Neural progenitor cell (in vitro differentiated cells): ENCODE results near the gene C16orf46. TPM values are rescaled to one million over a fixed set of nuclear protein-coding genes. Genes with fewer than 3 reads are reported as not detected.

Source experiments
- DNase-seq: peaks from one replicate; pipeline ENCODE4 v3.0.0-alpha.2; 2016; ENCODE audit warnings: low spot score
- H2AFZ ChIP-seq: fragments of 200-600 bp; sonication (generic); replicated peaks from 2 replicates; pipeline ENCODE4 v1.6.1; 2016; ENCODE audit warnings: antibody characterized with exemption
- H3F3A ChIP-seq: fragments of 200-600 bp; sonication (generic); 2 replicates; pipeline ENCODE4 v1.6.1; 2016; ENCODE audit warnings: antibody characterized with exemption, low read depth
- H3K27ac ChIP-seq: fragments of 200-600 bp; sonication (generic); 2 replicates; pipeline ENCODE4 v1.5.1; 2016; ENCODE audit warnings: mild to moderate bottlenecking
- H3K27me3 ChIP-seq: fragments of 200-600 bp; sonication (generic); 2 replicates; pipeline ENCODE4 v1.6.1; 2016; ENCODE audit warnings: mild to moderate bottlenecking, moderate library complexity
- H3K36me3 ChIP-seq: fragments of 200-600 bp; sonication (generic); 2 replicates; pipeline ENCODE4 v1.5.1; 2016
- H3K4me1 ChIP-seq: fragments of 200-600 bp; sonication (generic); 2 replicates; pipeline ENCODE4 v1.6.1; 2016; ENCODE audit warnings: mixed run types
- H3K4me2 ChIP-seq: fragments of 200-600 bp; sonication (generic); 2 replicates; pipeline ENCODE4 v1.6.1; 2016
- H3K4me3 ChIP-seq: fragments of 200-600 bp; sonication (generic); 2 replicates; pipeline ENCODE4 v1.5.1; 2016
- H3K79me2 ChIP-seq: fragments of 200-600 bp; sonication (generic); 2 replicates; pipeline ENCODE4 v1.6.1; 2016; ENCODE audit warnings: low read depth
- H3K9ac ChIP-seq: fragments of 200-600 bp; sonication (generic); 2 replicates; pipeline ENCODE4 v1.6.1; 2016
- H3K9me3 ChIP-seq: fragments of 200-600 bp; sonication (generic); 2 replicates; pipeline ENCODE4 v1.5.1; 2016; ENCODE audit warnings: low read depth
- H4K20me1 ChIP-seq: fragments of 200-600 bp; sonication (generic); 2 replicates; pipeline ENCODE4 v1.6.1; 2016; ENCODE audit warnings: low read depth
- H3K27ac Mint-ChIP-seq: 3 replicates; pipeline ENCODE4 v1.8.0; 2021; ENCODE audit warnings: mixed read lengths
- H3K27me3 Mint-ChIP-seq: 2 replicates; pipeline ENCODE4 v1.8.0; 2022; ENCODE audit warnings: low read depth, mild to moderate bottlenecking, inconsistent platforms, moderate library complexity, mixed read lengths; ENCODE audit not compliant: insufficient read depth
- H3K36me3 Mint-ChIP-seq: 3 replicates; pipeline ENCODE4 v1.8.0; 2021; ENCODE audit warnings: mixed read lengths
- H3K4me1 Mint-ChIP-seq: 3 replicates; pipeline ENCODE4 v1.8.0; 2021; ENCODE audit warnings: mixed read lengths
- H3K4me3 Mint-ChIP-seq: 3 replicates; pipeline ENCODE4 v1.8.0; 2021; ENCODE audit warnings: mild to moderate bottlenecking, moderate library complexity, mixed read lengths
- H3K9me3 Mint-ChIP-seq: 3 replicates; pipeline ENCODE4 v1.8.0; 2020; ENCODE audit warnings: mixed read lengths
- CTCF ChIP-seq: fragments of 200-600 bp; sonication (generic); IDR thresholded peaks from 2 replicates; pipeline ENCODE4 v1.5.1; 2017; ENCODE audit warnings: antibody characterized with exemption, mild to moderate bottlenecking
- EZH2 ChIP-seq: fragments of 200-600 bp; sonication (generic); IDR thresholded peaks from 2 replicates; pipeline ENCODE4 v1.6.1; 2017; ENCODE audit warnings: antibody characterized with exemption, mild to moderate bottlenecking, moderate library complexity
- EZH2phosphoT487 ChIP-seq: fragments of 200-600 bp; sonication (generic); IDR thresholded peaks from 2 replicates; pipeline ENCODE4 v1.6.1; 2017; ENCODE audit warnings: antibody characterized with exemption
- total RNA-seq: library from RNA; depleted of rRNA; stranded (reverse); fragments of >200 nt; gene quantifications from 2 replicates; pipeline ENCODE4 v1.2.3, GENCODE V29; 2015; ENCODE audit warnings: low replicate concordance

The C16orf46 gene
- total RNA-seq, 1 donor from 2014 or later, result 1.7 TPM

GRCh38 chr16:81071805-81072204, 5.2 kb downstream of the C16orf46 start:
- Histone ChIP-seq H2AFZ (no peak overlapping the region), H3F3A (peaks cover 14% of the 10 kb centered on the region), H3K36me3 (no peaks in the 10 kb centered on the region), H3K4me3 (no peak overlapping the region), H3K4me1 (peaks cover 14% of the 10 kb centered on the region), H3K27me3 (no peaks in the 10 kb centered on the region), H3K27ac (no peak overlapping the region), H4K20me1 (no peaks in the 10 kb centered on the region), H3K9ac (no peak overlapping the region), H3K4me2 (no peak overlapping the region), H3K79me2 (no peaks in the 10 kb centered on the region), H3K9me3 (no peaks in the 10 kb centered on the region)
- Mint-ChIP-seq H3K9me3 (no peaks in the 10 kb centered on the region), H3K27ac (peak overlapping the region; percentile 72), H3K36me3 (peaks cover 8% of the 10 kb centered on the region), H3K4me3 (no peak overlapping the region), H3K4me1 (peaks cover 8% of the 10 kb centered on the region), H3K27me3 (no peaks in the 10 kb centered on the region)
- TF ChIP-seq CTCF (no peak), EZH2 (no peak), EZH2phosphoT487 (no peak)
- no peak for DNase-seq

GRCh38 chr16:81070979-81071378, 6.1 kb downstream of the C16orf46 start:
- Mint-ChIP-seq H3K36me3 (peaks cover 11% of the 10 kb centered on the region), H3K4me1 (peaks cover 16% of the 10 kb centered on the region), H3K27me3 (no peaks in the 10 kb centered on the region), H3K4me3 (no peak overlapping the region), H3K27ac (no peak overlapping the region), H3K9me3 (no peaks in the 10 kb centered on the region)
- Histone ChIP-seq H3K36me3 (no peaks in the 10 kb centered on the region), H3K27me3 (no peaks in the 10 kb centered on the region), H3K4me3 (no peak overlapping the region), H3K4me2 (no peak overlapping the region), H3F3A (peaks cover 6% of the 10 kb centered on the region), H2AFZ (no peak overlapping the region), H3K79me2 (no peaks in the 10 kb centered on the region), H4K20me1 (no peaks in the 10 kb centered on the region), H3K9ac (no peak overlapping the region), H3K27ac (no peak overlapping the region), H3K9me3 (no peaks in the 10 kb centered on the region), H3K4me1 (peaks cover 14% of the 10 kb centered on the region)
- DNase-seq, result no peak
- TF ChIP-seq CTCF (no peak), EZH2 (no peak), EZH2phosphoT487 (no peak)

GRCh38 chr16:81069063-81069462, 8.0 kb downstream of the C16orf46 start:
- no peak overlapping the region for H3K4me3 ChIP-seq
- H3F3A ChIP-seq, result peaks cover 4% of the 10 kb centered on the region
- no peak overlapping the region for H2AFZ ChIP-seq
- no peaks in the 10 kb centered on the region for H3K27me3 Mint-ChIP-seq
- no peak for DNase-seq
- H3K79me2 ChIP-seq, result no peaks in the 10 kb centered on the region
- H3K9me3 ChIP-seq, result no peaks in the 10 kb centered on the region
- no peaks in the 10 kb centered on the region for H3K36me3 ChIP-seq
- no peak overlapping the region for H3K27ac Mint-ChIP-seq
- H3K4me1 ChIP-seq, result peaks cover 13% of the 10 kb centered on the region
- no peak overlapping the region for H3K4me3 Mint-ChIP-seq
- no peak overlapping the region for H3K9ac ChIP-seq
- H3K36me3 Mint-ChIP-seq, result peaks cover 6% of the 10 kb centered on the region
- H3K4me1 Mint-ChIP-seq, result peaks cover 18% of the 10 kb centered on the region
- no peaks in the 10 kb centered on the region for H4K20me1 ChIP-seq
- no peaks in the 10 kb centered on the region for H3K27me3 ChIP-seq
- H3K4me2 ChIP-seq, result no peak overlapping the region
- TF ChIP-seq EZH2phosphoT487, result no peak
- TF ChIP-seq CTCF, result no peak
- TF ChIP-seq EZH2, result no peak
- H3K27ac ChIP-seq, result no peak overlapping the region
- no peaks in the 10 kb centered on the region for H3K9me3 Mint-ChIP-seq
